ENCODE measurements around the gene CST8.

Gene CST8

GRCh38 chr20:23524146-23524545 lies 33.2 kb downstream of the CST8 start:
- DNase-seq (ENCODE audit: low read depth) = no peak

DNA sequence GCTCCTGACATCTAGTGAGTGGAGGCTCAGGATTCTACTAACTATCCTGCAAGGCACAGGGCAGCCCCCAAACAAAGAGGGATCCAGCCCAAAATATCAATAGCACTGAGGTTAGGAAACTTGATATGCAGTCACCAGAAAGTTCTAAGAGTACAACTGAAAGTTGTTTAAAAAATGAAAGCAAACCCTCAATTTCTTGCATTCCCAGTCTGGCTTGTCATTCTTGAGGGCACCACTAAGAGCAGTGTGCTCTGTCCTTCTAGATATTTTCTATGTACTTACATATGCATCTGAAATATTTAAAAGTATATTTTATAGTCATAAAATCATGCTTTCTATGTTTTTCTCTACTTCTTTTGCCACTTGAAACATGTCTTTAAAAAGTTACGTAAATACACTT lies 35.9 kb downstream of the CST8 start:
- DNase-seq (ENCODE audit: low read depth) = no peak

GRCh38 chr20:23528867-23529431 lies 38.0 kb downstream of the CST8 start:
- no peak for DNase-seq (ENCODE audit: low read depth)

DNA sequence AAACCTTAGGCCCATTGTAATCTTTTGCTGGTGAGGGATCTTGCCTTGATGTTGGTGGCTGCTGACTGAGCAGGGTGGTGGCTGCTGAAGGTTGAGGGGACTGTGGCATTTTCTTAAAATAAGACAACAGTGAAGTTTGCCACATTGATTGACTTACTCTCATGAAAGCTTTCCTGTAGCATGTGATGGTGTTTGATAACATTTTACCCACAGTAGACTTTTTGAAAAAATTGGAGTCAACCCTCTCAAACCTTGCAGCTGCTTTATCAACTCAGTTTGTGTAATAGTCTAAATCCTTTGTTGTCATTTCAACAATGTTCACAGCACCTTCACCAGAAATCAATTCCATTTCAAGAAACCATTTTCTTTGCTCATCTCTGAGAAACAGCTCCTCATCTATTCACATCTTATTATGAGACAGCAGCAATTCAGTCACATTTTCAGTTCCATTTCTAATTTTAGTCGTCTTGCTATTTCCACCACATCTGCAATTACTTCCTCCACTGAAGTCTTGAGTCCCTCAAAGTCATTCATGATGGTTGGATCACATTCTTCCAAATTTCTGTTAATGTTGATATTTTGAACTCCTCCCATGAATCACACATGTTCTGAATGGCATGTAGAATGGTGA lies 40.1 kb downstream of the CST8 start:
- DNase-seq (ENCODE audit: low read depth) = no peak

GRCh38 chr20:23532533-23532932 lies 41.6 kb downstream of the CST8 start:
- DNase-seq (ENCODE audit: low read depth) = no peak

DNA sequence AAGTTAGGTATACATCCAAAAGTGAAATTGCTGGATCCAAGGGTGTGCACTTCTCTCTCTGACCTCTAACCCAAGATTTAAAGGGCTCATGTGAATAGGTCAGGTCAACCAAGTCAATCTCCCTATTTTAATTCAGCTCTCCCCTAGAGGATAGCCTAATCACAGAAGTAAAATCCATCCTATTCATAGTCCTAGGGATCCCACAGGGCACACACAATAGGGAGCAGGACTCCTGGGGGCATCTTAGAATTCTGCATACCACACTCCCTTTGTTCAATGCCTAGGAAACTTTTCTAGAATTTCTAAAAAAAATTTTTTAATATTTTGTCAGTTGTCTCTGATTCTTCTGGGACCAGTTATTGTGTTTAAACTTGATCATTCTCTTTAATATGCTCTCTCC lies 42.2 kb downstream of the CST8 start:
- DNase-seq (ENCODE audit: low read depth) = no peak

GRCh38 chr20:23534801-23535593 lies 44.1 kb downstream of the CST8 start:
- no peak for DNase-seq (ENCODE audit: low read depth)

- no peak for DNase-seq (ENCODE audit: low read depth)
Measured at GRCh38 chr20:23536328-23536974, 45.5 kb downstream of the CST8 start.

DNA sequence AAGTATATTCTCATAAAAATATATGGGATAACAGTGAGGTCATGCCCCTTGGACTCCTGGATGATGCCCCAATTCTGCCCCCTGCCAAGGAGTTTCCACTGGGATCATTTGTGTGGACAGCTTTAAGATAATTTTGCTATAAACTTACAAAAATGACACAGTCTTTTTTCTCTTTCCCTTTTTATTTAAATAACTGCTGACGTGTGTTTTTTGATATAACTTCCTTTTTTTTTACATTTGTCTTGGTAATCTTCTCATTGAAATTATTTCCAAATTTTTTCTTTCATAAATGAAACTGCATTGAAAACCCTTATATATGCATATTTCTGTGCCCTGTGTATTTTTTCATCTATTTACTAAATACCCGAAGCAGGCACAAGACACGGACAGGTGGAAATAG lies 46.1 kb downstream of the CST8 start:
- DNase-seq (ENCODE audit: low read depth) = no peak

DNA sequence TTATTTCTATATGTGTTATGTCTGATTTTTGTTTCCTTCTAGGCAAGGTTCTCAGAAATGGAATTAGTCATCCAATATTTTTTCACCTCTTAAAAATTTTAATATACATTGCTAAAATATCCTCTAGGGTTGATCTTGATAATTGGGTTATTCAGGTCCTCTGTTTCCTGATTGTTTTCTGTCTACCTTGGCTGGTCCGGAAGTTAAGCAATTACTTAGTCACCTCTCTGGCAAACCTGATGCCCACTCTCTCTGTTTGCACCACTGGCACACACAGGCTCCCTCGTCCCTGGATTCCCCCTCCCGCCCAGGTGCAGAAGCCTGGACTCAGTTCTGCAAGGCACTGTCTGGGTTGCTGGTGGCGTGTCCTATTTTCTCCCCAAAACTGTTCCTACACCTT lies 49.7 kb downstream of the CST8 start:
- no peak for DNase-seq (ENCODE audit: low read depth)

GRCh38 chr20:23541330-23541729 lies 50.4 kb downstream of the CST8 start:
- DNase-seq (ENCODE audit: low read depth) = no peak

DNA sequence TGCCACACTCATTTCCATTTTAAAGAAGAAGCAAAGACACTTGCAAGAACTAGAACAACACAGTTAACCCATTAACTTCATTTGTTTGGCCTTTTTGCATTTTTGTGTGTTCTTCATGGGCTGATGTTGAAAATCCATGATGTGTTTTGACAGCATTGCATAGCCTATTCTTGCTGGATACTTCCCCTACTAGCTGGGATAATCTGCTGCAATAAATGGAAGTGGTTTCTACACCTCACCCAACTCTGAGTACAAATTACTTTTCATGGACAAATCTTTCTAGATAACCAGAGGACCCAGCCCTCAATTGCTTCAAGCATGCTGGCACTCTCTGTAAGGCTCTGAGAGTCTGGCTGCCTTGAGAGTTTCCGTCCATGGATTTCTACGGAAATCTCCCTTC lies 50.9 kb downstream of the CST8 start:
- DNase-seq (ENCODE audit: low read depth) = no peak

GRCh38 chr20:23542801-23543200 lies 51.9 kb downstream of the CST8 start:
- no peak for DNase-seq (ENCODE audit: low read depth)

GRCh38 chr20:23544133-23544532 lies 53.2 kb downstream of the CST8 start:
- no peak for DNase-seq (ENCODE audit: low read depth)

Measured in stimulated activated CD8-positive, alpha-beta memory T cell treated with anti-CD3 and anti-CD28 coated beads, Interleukin-4, amount 100 ng/mL, for 24 hours (primary cell).